Natural killer cell (primary cell): ENCODE data around the gene MMP11. TPM values are rescaled to one million over a fixed set of nuclear protein-coding genes. Genes with fewer than 3 reads are reported as not detected.

Experiments used
- ATAC-seq, 3 donors: fragments of 150-1000 bp in 2 of 3; fragments of 200-7000 bp in 1 of 3; cut with Tn5 transposase; 1 replicate in 1 of 3; 2 replicates in 2 of 3; pipeline ENCODE4 v1.10.0; 2021; ENCODE audit warnings: mild to moderate bottlenecking in 2 of 3, moderate library complexity in 2 of 3
- DNase-seq, 2 donors: peaks; one replicate each; pipeline versions ENCODE4 v3.0.0 to v3.0.0-alpha.2; 2013 to 2021; ENCODE audit warnings: mixed read lengths in 1 of 2
- H3K27ac ChIP-seq: one replicate; pipeline ENCODE4 v1.5.1; 2013; ENCODE audit warnings: mild to moderate bottlenecking, low read length
- H3K27me3 ChIP-seq: one replicate; pipeline ENCODE4 v1.6.1; 2013; ENCODE audit warnings: low read length; ENCODE audit not compliant: control insufficient read depth, insufficient read depth
- H3K36me3 ChIP-seq: one replicate; pipeline ENCODE4 v1.6.1; 2013; ENCODE audit warnings: low read length; ENCODE audit not compliant: control insufficient read depth, insufficient read depth
- H3K4me1 ChIP-seq: one replicate; pipeline ENCODE4 v1.6.1; 2013; ENCODE audit warnings: low read length; ENCODE audit not compliant: control insufficient read depth, insufficient read depth
- H3K4me3 ChIP-seq: one replicate; pipeline ENCODE4 v1.5.1; 2013; ENCODE audit warnings: low read length
- H3K9me3 ChIP-seq: one replicate; pipeline ENCODE4 v1.6.1; 2013; ENCODE audit warnings: low read length; ENCODE audit not compliant: control insufficient read depth, insufficient read depth
- H3K27ac Mint-ChIP-seq, 2 donors: one replicate each; pipeline ENCODE4 v1.8.0; 2022; ENCODE audit warnings: mild to moderate bottlenecking in 2 of 2, mixed read lengths in 2 of 2, moderate library complexity in 1 of 2
- H3K27me3 Mint-ChIP-seq, 2 donors: one replicate each; pipeline ENCODE4 v1.8.0; 2022; ENCODE audit warnings: low read depth in 2 of 2, mixed read lengths in 2 of 2
- H3K36me3 Mint-ChIP-seq: one replicate; pipeline ENCODE4 v1.8.0; 2022; ENCODE audit warnings: mixed read lengths
- H3K4me1 Mint-ChIP-seq, 2 donors: one replicate each; pipeline ENCODE4 v1.8.0; 2022; ENCODE audit warnings: mixed read lengths in 2 of 2
- H3K4me3 Mint-ChIP-seq: one replicate; pipeline ENCODE4 v1.8.0; 2022; ENCODE audit warnings: mild to moderate bottlenecking, moderate library complexity, mixed read lengths
- H3K9me3 Mint-ChIP-seq, 2 donors: one replicate each; pipeline ENCODE4 v1.8.0; 2022; ENCODE audit warnings: mixed read lengths in 2 of 2
- WGBS: methylation state at CpG from one replicate; pipeline ENCODE4 v1.1.7; 2013; ENCODE audit warnings: missing lambda C conversion rate; ENCODE audit not compliant: insufficient coverage; 5-methylcytosine and 5-hydroxymethylcytosine counted together
- intact Hi-C: fragments of 100-400 bp; cut with micrococcal nuclease; formaldehyde crosslinking; loops from one replicate; pipeline ENCODE4 v1.14.2; 2022
- total RNA-seq, 4 donors: library from RNA; stranded (reverse); fragments of 120-200 nt in 1 of 4; gene quantifications; one replicate each; pipeline versions ENCODE4 v1.2.3 to v1.2.4, GENCODE V29; 2013 to 2022
- TF ChIP-seq, protein P1 (sequence below): fragments of 200-600 bp; IDR thresholded peaks from one replicate; pipeline ENCODE4 v1.8.0; 2022; ENCODE audit warnings: antibody characterized with exemption

The MMP11 gene
- total RNA-seq, 3 donors from 2014 or later (not counting 1 experiment from before 2014, with no cell fraction given), result 0.71 to 1.7 (median 0.91) TPM

DNA sequence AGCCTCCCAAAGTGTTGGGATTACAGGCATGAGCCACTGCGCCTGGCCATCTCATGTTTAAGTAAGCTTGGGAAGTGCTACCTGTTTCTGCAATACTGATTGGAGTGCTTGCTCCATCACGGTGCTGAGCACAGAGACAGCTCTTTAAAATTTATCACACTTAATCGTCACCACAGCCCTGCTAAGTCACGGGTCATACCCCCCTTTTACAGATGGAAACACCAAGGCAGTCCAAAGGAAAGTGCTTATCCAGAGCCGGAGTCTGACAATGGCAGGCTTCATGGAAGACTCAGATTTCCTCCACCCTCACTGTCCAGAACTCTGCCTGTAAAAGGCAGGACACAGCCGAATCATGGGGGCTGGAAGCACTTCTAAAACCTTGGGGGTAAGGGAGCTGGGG, 12.6 kb upstream of the MMP11 start:
- intact Hi-C loops, result no loop called here
- Mint-ChIP-seq H3K27me3 (no peaks in the 10 kb centered on the region), H3K27ac (no peak overlapping the region), H3K9me3 (no peaks in the 10 kb centered on the region), H3K4me3 (no peak overlapping the region), H3K4me1 (peaks cover 6 to 19% of the 10 kb centered on the region in 2 donors), H3K36me3 (no peaks in the 10 kb centered on the region)
- ATAC-seq, result no peak
- Histone ChIP-seq H3K4me1 (peaks cover 26% of the 10 kb centered on the region), H3K27me3 (no peaks in the 10 kb centered on the region), H3K27ac (no peak overlapping the region), H3K9me3 (no peaks in the 10 kb centered on the region), H3K4me3 (no peak overlapping the region), H3K36me3 (no peaks in the 10 kb centered on the region)
- TF ChIP-seq, protein P1, sequence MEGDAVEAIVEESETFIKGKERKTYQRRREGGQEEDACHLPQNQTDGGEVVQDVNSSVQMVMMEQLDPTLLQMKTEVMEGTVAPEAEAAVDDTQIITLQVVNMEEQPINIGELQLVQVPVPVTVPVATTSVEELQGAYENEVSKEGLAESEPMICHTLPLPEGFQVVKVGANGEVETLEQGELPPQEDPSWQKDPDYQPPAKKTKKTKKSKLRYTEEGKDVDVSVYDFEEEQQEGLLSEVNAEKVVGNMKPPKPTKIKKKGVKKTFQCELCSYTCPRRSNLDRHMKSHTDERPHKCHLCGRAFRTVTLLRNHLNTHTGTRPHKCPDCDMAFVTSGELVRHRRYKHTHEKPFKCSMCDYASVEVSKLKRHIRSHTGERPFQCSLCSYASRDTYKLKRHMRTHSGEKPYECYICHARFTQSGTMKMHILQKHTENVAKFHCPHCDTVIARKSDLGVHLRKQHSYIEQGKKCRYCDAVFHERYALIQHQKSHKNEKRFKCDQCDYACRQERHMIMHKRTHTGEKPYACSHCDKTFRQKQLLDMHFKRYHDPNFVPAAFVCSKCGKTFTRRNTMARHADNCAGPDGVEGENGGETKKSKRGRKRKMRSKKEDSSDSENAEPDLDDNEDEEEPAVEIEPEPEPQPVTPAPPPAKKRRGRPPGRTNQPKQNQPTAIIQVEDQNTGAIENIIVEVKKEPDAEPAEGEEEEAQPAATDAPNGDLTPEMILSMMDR, result no peak
- no peak for DNase-seq
- WGBS, result 90% methylated on average over 6 of the region's 6 CpGs

DNA sequence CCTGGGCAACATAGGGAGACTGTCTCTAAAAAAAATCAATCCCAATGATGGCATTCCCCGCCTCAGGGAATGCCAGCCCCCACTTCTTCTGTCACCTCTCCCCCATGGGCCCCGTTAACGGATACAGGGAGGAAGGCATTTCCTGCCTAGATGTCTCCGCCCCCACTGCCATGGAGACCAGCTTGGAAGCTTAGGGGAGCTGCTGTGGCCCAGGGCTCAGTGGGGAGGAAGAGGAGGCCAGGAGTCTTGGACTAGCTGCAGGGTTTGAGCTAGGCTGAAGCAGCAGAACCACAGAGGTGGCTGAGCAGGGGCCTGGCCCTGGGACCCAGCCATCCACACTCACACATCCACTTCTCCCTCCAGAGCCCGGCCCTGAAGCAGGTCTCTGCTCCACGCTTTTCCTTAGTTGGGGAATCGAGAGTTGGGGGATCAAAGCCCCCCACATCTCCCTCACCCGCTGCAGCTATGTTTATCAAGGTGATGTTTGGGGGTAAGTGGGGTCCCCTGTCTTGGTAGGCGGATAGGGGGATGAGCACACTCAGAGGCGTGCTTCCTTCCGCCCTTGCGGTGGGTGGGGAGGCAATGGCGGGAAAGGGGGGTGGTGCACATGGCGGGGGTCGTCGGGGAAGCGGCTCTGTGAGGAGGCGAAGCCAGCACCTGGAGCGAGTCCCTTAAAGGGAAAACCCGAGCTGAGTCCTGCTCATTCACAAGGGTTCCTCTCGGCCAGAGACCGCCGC, 9.6 kb upstream of the MMP11 start, which contains the start of gene C22orf15:
TSS of gene C22orf15 (plus strand) at position 149 of the 737 bp plus-strand sequence. CDS start at position 466, 317 bp downstream.
- intact Hi-C loops, result no loop called here
- Histone ChIP-seq H3K4me1 (peaks cover 51% of the 10 kb centered on the region), H3K27me3 (no peaks in the 10 kb centered on the region), H3K27ac (no peak within 1 kb of the TSS), H3K4me3 (peak within 1 kb of the TSS; percentile 18), H3K36me3 (no peaks in the 10 kb centered on the region), H3K9me3 (no peaks in the 10 kb centered on the region)
- peak in 2 of 3 donors; percentile 5 to 16 for ATAC-seq
- Mint-ChIP-seq H3K36me3 (no peaks in the 10 kb centered on the region), H3K27me3 (no peaks in the 10 kb centered on the region), H3K9me3 (no peaks in the 10 kb centered on the region), H3K4me1 (peaks cover 16 to 36% of the 10 kb centered on the region in 2 donors), H3K27ac (peak within 1 kb of the TSS in 1 of 2 donors; percentile 71), H3K4me3 (peak within 1 kb of the TSS; percentile 71)
- TF ChIP-seq, protein P1, result no peak
- 25% methylated on average over 20 of the region's 23 CpGs for WGBS
- DNase-seq, result peak in 1 of 2 donors; percentile 43

DNA sequence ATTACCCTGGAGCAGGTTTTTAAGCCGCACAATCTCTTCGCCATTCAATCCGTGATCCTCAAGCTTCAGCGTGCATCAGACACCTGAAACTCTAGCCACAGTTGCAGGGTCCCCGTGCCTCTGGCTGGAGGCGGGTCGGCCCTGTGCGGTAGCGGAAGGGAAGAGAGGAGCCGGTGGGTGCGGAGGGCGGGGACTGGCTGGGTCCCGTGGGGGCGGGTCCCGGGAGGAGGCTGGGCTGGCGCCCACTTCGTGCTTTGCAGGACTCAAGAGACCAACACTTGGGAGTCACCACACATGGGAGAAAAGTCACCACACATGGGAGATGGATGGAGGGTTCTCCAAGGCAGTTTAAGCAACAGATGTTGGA, 9.1 kb upstream of the MMP11 start:
- peak overlapping the region in 1 of 2 donors; percentile 71 for H3K27ac Mint-ChIP-seq
- DNase-seq (peak; percentile 40 to 58), ATAC-seq (peak; percentile 41 to 48 (median 45))
- Histone ChIP-seq H3K27ac (no peak overlapping the region), H3K4me1 (peaks cover 56% of the 10 kb centered on the region), H3K9me3 (no peaks in the 10 kb centered on the region), H3K36me3 (no peaks in the 10 kb centered on the region), H3K27me3 (no peaks in the 10 kb centered on the region), H3K4me3 (peak overlapping the region; percentile 18)
- H3K36me3 Mint-ChIP-seq, result no peaks in the 10 kb centered on the region
- H3K9me3 Mint-ChIP-seq, result no peaks in the 10 kb centered on the region
- intact Hi-C loops, result no loop called here
- H3K4me1 Mint-ChIP-seq, result peaks cover 16 to 40% of the 10 kb centered on the region in 2 donors
- peak overlapping the region; percentile 71 for H3K4me3 Mint-ChIP-seq
- 30% methylated on average over 17 of the region's 17 CpGs for WGBS
- TF ChIP-seq, protein P1, result no peak
- H3K27me3 Mint-ChIP-seq, result no peaks in the 10 kb centered on the region
